Heart left ventricle (tissue), 16 donors: Measurements from ENCODE around the gene STRC. TPM values are rescaled to one million over a fixed set of nuclear protein-coding genes. Genes with fewer than 3 reads are reported as not detected.
"Not testable (repeated sequence)": the region's sequence is repeated elsewhere in the genome, so short reads cannot be mapped to it uniquely, and the experiment has no call there.

Experiments used
- ATAC-seq, 4 donors: fragments of 200-7000 bp; cut with Tn5 transposase; one replicate each; pipeline ENCODE4 v1.9.1; 2020 to 2022; ENCODE audit warnings: moderate library complexity in 4 of 4, mild to moderate bottlenecking in 3 of 4, moderate number of reproducible peaks in 1 of 4
- DNase-seq, 5 donors: peaks; one replicate each; pipeline ENCODE4 v3.0.0-alpha.2; 2020
- H3K27ac ChIP-seq, 12 donors: fragments of 200-600 bp; sonication (generic) in 4 of 12; one replicate each; pipeline versions ENCODE4 v1.5.0 to v1.8.0; 2016 to 2022; ENCODE audit warnings: mild to moderate bottlenecking in 2 of 12
- H3K27me3 ChIP-seq, 9 donors: fragments of 200-600 bp; sonication (generic) in 2 of 9; one replicate each; pipeline versions ENCODE4 v1.5.1 to v1.8.0; 2016 to 2022; ENCODE audit warnings: mild to moderate bottlenecking in 3 of 9
- H3K36me3 ChIP-seq, 9 donors: fragments of 200-600 bp; sonication (generic) in 2 of 9; one replicate each; pipeline versions ENCODE4 v1.5.0 to v1.8.0; 2018 to 2022; ENCODE audit warnings: mild to moderate bottlenecking in 2 of 9
- H3K4me1 ChIP-seq, 12 donors: fragments of 200-600 bp; sonication (generic) in 4 of 12; one replicate each; pipeline versions ENCODE4 v1.5.0 to v1.8.0; 2016 to 2022; ENCODE audit warnings: mild to moderate bottlenecking in 3 of 12
- H3K4me3 ChIP-seq, 12 donors: fragments of 200-600 bp; sonication (generic) in 4 of 12; one replicate each; pipeline versions ENCODE4 v1.5.0 to v1.8.0; 2017 to 2022; ENCODE audit warnings: mild to moderate bottlenecking in 9 of 12, moderate library complexity in 4 of 12
- H3K9me3 ChIP-seq, 12 donors: fragments of 200-600 bp; sonication (generic) in 4 of 12; one replicate each; pipeline versions ENCODE4 v1.5.0 to v1.8.0; 2016 to 2022; ENCODE audit warnings: mild to moderate bottlenecking in 1 of 12
- POLR2A ChIP-seq, 2 donors: fragments of 450-650 bp; IDR thresholded peaks; one replicate each; pipeline ENCODE4 v1.6.1; 2017; ENCODE audit warnings: antibody characterized with exemption in 2 of 2, mild to moderate bottlenecking in 2 of 2, moderate library complexity in 2 of 2
- WGBS, 4 donors: extraction: QIAGEN DNeasy Blood & Tissue Kit in 2 of 4; methylation state at CpG; one replicate each; pipeline versions ENCODE4 v1.1.5 to v1.1.7; 2013 to 2018; 5-methylcytosine and 5-hydroxymethylcytosine counted together
- intact Hi-C, 10 donors: fragments of 100-400 bp; cut with DNase I; formaldehyde crosslinking; loops; one replicate each; pipeline versions ENCODE4 v1.11.1 to v1.14.2; 2022
- polyA plus RNA-seq, 2 donors: library from polyadenylated mRNA; stranded (reverse); fragments of 200-250 nt; gene quantifications; one replicate each; pipeline ENCODE4 v1.2.3, GENCODE V29; 2013
- total RNA-seq, 9 donors: library from RNA; depleted of rRNA in 2 of 9; stranded (reverse); fragments of >200 nt in 2 of 9; fragmentation: NEBNext Ultra II Directional in 3 of 9; extraction: Animal tissue kit (Norgen Biotek cat#: 25700) in 3 of 9; gene quantifications; one replicate each; pipeline versions ENCODE4 v1.1.0 to v1.2.4, GENCODE V29; 2016 to 2023
- TF ChIP-seq, protein P1 (sequence below), 12 donors: fragments of 200-600 bp; sonication (generic) in 4 of 12; IDR thresholded peaks; one replicate each; pipeline versions ENCODE4 v1.5.0 to v1.8.0; 2018 to 2022; ENCODE audit warnings: antibody characterized with exemption in 12 of 12, mild to moderate bottlenecking in 5 of 12
- donor health status: ischemic (EF 13 %, LVEDD 7.1; RV severe dilation, severe dysfunction).
- donor health status: healthy with polysubstance abuse.
- donor health status: DM: no; HTN: yes; CAD: no.
- donor health status: DM: no; HTN: no; CAD: no.
- donor health status: ischemic (EF 25% LVEDD 6.9; RV normal size, moderate dysfunction).
- donor health status: ischemic (EF 25% LVEDD 5.7; RV mildly dilated, moderate dysfunction).
- donor health status: healthy.
- donor health status: DM: yes; HTN: yes; CAD: no.
- donor health status: ischemic (EF 35%, LVEDD 5.7; RV mildly dilated, moderate dysfunction).
- donor health status: nonischemic (EF 11% LVEDD 7.7; RV severe dilation, severe dysfunction).
- donor health status: DM: yes; HTN: yes; CAD: no.
- donor health status: PGD.
- donor health status: ischemic (EF 29% LVEDD 5.4; RV normal size, mild dysfunction).
- donor health status: nonischemic (EF 23%, LVEDD 6.1; RV moderate dilation, normal function).

Gene STRC
- total and polyA plus RNA-seq, 11 donors, result 0.04 to 0.22 (median 0.08) TPM; not detected in 6

DNA sequence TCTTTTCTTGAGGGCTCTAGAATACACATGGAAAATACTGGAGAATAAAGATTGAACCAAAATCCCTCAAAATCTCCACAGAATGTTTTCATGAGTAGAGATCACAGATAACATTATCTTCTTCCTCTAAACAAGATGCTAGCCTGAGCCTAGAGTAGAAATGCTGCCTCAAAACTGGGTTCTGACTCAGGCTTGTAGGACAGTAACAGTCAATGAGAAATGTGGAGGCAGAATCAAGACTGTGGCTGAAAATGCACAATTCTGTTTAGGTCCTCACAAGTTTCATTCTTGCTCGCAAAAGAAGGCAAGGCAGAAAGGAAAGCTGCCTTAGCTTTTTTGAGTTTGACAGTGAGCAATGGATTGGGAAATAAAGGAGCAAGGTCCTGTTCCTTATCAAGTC is 44.0 kb downstream of the STRC start:
- H3K27ac ChIP-seq, intact Hi-C loops, H3K36me3 ChIP-seq, H3K4me3 ChIP-seq, DNase-seq, H3K27me3 ChIP-seq, ATAC-seq, H3K9me3 ChIP-seq, H3K4me1 ChIP-seq: not testable (repeated sequence)
- WGBS, 4 donors, result no CpG with 5 or more reads among the region's 1 CpG

DNA sequence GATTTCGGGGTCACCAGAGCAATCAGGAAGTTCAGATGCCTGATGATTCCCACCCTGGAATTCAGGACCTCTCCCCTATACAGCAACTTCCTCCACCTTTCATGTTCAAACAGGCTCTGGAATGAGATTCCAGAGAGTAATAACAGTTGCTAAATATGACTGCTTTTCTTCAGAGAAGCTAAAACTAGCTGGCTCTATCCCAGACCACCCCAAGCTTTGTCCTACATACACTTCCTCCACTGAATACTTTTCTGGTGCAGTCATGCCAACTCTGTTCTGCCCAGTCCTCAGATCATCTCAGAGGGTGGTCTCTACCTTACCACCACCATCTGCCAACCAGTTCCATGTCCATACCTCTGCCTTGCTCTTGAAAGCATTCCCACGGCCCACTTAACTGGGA is 52.0 kb downstream of the STRC start:
- H3K9me3 ChIP-seq, H3K27me3 ChIP-seq, H3K4me3 ChIP-seq, ATAC-seq, H3K27ac ChIP-seq, H3K4me1 ChIP-seq, DNase-seq, intact Hi-C loops, H3K36me3 ChIP-seq: not testable (repeated sequence)
- 100% methylated on average over 1 of the region's 2 CpGs; no CpG with 5 or more reads in 2 of the 4 donors for WGBS, 4 donors

DNA sequence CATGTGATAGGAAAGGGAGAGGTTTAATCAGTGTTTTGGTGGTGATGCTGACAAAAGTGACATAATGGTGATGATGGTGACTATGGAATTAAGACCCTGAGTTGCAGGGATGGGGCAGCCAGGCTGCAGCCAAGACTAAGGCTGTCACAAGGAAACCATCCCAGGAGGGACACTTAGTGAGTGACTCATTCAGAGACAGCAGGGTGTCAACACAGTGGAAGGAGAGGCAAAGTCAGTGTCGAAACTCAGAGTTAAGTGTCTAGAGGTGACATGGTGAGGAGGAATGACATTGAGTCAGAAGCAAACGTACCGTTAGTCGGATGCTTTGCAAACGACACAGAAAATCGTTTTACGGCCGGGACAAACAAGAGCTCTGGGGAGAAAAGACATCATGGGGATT is 54.8 kb downstream of the STRC start:
- DNase-seq, H3K4me3 ChIP-seq, ATAC-seq, intact Hi-C loops, H3K36me3 ChIP-seq, H3K27ac ChIP-seq, H3K4me1 ChIP-seq, H3K27me3 ChIP-seq, H3K9me3 ChIP-seq: not testable (repeated sequence)
- no CpG with 5 or more reads among the region's 8 CpGs for WGBS, 4 donors

DNA sequence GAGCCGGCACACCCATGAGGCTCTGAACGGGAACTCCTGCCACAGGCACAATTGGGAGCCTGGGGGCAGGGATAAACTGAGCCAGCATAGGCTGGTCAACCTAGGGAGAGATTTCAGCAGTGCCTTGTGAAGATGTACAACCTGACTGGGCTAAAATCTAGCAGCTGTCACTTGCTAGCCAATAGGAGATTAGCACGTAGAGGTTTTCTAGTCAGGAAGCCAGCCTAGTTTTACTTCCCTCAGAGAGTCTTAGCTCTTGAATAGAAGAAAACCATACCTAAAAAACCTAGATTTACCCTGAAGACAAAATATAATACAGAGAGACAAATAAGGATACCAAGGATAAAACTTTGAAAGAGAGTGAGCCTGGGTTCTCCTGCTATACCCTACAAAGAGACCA is 55.8 kb downstream of the STRC start:
- H3K27me3 ChIP-seq, H3K9me3 ChIP-seq, intact Hi-C loops, ATAC-seq, H3K4me1 ChIP-seq, H3K27ac ChIP-seq, H3K4me3 ChIP-seq, DNase-seq: not testable (repeated sequence)
- 88 to 90% methylated on average over 2 of the region's 3 CpGs; no CpG with 5 or more reads in 2 of the 4 donors for WGBS, 4 donors
- peaks cover 0 to 15% (median 10%) of the 10 kb centered on the region in 9 donors for H3K36me3 ChIP-seq

DNA sequence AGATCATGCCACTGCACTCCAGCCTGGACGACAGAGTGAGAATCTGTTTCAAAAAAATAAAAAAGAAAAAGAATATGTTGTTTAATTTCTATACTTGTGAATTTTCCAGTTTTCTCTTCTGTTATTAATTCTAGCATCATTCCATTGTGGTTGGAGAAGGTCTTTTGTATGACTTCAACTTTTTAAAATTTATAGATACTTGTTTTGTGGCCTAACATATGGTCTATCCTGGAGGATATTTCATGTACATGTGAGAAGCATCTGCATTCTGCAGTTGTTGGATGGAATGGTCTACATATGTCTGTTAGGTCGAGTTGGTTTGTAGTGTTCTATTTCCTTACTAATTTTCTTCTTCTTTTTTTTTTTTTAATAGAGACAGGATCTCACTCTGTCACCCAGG is 65.6 kb downstream of the STRC start:
- Histone ChIP-seq H3K4me1 (peaks cover 0 to 4% (median 0%) of the 10 kb centered on the region in 12 donors), H3K36me3 (peaks cover 0 to 40% (median 12%) of the 10 kb centered on the region in 9 donors), H3K27me3 (no peaks in the 10 kb centered on the region), H3K4me3 (no peak overlapping the region), H3K9me3 (peaks cover 0 to under 1% (median 0%) of the 10 kb centered on the region in 12 donors), H3K27ac (no peak overlapping the region)
- no peak for ATAC-seq
- no peak for DNase-seq
- WGBS, 4 donors, result 72 to 82% (median 76%) methylated on average over 2 of the region's 2 CpGs
- intact Hi-C loops, result loop anchor here in 1 of 10 donors (10.0 kb wide), 1 partner anchor 328 kb away; the partner anchor contains the start of gene EPB42
- TF ChIP-seq, protein P1, sequence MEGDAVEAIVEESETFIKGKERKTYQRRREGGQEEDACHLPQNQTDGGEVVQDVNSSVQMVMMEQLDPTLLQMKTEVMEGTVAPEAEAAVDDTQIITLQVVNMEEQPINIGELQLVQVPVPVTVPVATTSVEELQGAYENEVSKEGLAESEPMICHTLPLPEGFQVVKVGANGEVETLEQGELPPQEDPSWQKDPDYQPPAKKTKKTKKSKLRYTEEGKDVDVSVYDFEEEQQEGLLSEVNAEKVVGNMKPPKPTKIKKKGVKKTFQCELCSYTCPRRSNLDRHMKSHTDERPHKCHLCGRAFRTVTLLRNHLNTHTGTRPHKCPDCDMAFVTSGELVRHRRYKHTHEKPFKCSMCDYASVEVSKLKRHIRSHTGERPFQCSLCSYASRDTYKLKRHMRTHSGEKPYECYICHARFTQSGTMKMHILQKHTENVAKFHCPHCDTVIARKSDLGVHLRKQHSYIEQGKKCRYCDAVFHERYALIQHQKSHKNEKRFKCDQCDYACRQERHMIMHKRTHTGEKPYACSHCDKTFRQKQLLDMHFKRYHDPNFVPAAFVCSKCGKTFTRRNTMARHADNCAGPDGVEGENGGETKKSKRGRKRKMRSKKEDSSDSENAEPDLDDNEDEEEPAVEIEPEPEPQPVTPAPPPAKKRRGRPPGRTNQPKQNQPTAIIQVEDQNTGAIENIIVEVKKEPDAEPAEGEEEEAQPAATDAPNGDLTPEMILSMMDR (IDR thresholded peaks at IDR 0.05), result no peak
- TF ChIP-seq POLR2A (IDR thresholded peaks at IDR 0.05), result no peak

DNA sequence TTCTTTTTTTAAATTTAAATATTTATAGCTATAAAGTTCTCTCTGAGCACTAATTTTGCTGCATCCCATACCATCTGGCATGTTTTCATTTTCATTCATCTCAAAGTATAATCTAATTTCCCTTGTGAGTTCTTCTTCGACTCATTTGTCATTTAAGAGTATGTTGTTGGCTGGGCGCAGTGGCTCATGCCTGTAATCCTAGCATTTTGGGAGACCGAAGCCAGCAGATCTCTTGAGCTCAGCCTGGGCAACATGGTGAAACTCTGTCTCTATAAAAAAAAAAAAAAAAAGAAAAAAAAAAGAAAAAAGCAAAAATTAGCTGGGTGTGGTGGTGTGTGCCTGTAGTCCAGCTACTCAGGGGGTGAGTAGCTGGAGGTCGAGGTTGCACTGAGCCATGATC is 66.3 kb downstream of the STRC start:
- 90 to 97% (median 94%) methylated on average over 4 of the region's 4 CpGs for WGBS, 4 donors
- no peak overlapping the region for H3K27ac ChIP-seq
- DNase-seq, result no peak
- H3K4me3 ChIP-seq, result no peak overlapping the region
- peaks cover 0 to 7% (median 4%) of the 10 kb centered on the region in 12 donors for H3K9me3 ChIP-seq
- no peak for TF ChIP-seq POLR2A (IDR thresholded peaks at IDR 0.05)
- TF ChIP-seq, protein P1 (IDR thresholded peaks at IDR 0.05), result no peak
- intact Hi-C loops, result loop anchor here in 1 of 10 donors (10.0 kb wide), 1 partner anchor 327 kb away; the partner anchor contains the start of gene EPB42
- H3K4me1 ChIP-seq, result peaks cover 0 to 4% (median 0%) of the 10 kb centered on the region in 12 donors
- no peaks in the 10 kb centered on the region for H3K27me3 ChIP-seq
- ATAC-seq, result no peak
- H3K36me3 ChIP-seq, result peaks cover 0 to 43% (median 7%) of the 10 kb centered on the region in 9 donors
